Measurements from ENCODE around the gene AAK1.

The AAK1 gene

DNA sequence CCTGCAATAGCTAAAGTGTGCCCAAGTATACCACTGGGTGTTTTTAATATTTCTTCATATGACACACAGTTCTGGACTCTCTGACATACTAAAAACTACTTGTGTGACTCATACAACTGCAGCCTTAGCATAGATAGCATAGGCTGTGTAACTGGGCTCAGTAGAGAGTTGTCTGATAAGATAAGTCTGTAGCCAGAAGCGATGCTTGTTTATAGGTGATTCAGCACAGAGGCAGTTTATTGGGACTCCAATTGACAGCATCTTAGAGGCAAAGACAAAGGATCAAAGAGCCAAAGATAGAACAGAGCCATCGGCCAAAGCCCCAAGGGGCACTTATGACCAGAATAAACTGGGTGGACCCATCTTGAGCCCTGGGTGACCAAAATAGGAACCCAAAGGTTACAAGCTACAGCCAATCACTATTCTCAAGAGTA is 42.3 kb downstream of the AAK1 start:
- no peak overlapping the region for H3K4me2 ChIP-seq (ENCODE audit: low read depth, low read length, poor library complexity, severe bottlenecking)
- H3K9ac ChIP-seq (ENCODE audit: low read length), result no peak overlapping the region
- no peaks in the 10 kb centered on the region for H3K27me3 ChIP-seq (ENCODE audit: low read length)
- 0 out of 2 replicates have a peak, but pooled peaks cover 3% of the 10 kb centered on the region for H3K36me3 ChIP-seq (ENCODE audit: low read length)
- H3K79me2 ChIP-seq (ENCODE audit: insufficient read depth, low read length), result no peaks in the 10 kb centered on the region
- no peaks in the 10 kb centered on the region for H4K20me1 ChIP-seq (ENCODE audit: low read depth, low read length)
- no peaks in the 10 kb centered on the region for H3F3A ChIP-seq (ENCODE audit: insufficient read depth)
- H3K27ac ChIP-seq (ENCODE audit: low read depth, low read length), result no peak overlapping the region
- no peaks in the 10 kb centered on the region for H3K9me2 ChIP-seq (replicated peaks; ENCODE audit: insufficient read depth, low read length)
- no peak overlapping the region for H2AFZ ChIP-seq (ENCODE audit: low read depth, low read length, severe bottlenecking)
- H3K9me3 ChIP-seq (ENCODE audit: insufficient read depth, low read length), result no peaks in the 10 kb centered on the region
- TF ChIP-seq EZH2phosphoT487 (conservative IDR thresholded peaks at IDR 0.05; ENCODE audit: low read length), result no peak
- TF ChIP-seq, protein P1, sequence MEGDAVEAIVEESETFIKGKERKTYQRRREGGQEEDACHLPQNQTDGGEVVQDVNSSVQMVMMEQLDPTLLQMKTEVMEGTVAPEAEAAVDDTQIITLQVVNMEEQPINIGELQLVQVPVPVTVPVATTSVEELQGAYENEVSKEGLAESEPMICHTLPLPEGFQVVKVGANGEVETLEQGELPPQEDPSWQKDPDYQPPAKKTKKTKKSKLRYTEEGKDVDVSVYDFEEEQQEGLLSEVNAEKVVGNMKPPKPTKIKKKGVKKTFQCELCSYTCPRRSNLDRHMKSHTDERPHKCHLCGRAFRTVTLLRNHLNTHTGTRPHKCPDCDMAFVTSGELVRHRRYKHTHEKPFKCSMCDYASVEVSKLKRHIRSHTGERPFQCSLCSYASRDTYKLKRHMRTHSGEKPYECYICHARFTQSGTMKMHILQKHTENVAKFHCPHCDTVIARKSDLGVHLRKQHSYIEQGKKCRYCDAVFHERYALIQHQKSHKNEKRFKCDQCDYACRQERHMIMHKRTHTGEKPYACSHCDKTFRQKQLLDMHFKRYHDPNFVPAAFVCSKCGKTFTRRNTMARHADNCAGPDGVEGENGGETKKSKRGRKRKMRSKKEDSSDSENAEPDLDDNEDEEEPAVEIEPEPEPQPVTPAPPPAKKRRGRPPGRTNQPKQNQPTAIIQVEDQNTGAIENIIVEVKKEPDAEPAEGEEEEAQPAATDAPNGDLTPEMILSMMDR (IDR thresholded peaks at IDR 0.05; ENCODE audit: insufficient read depth, low read length, poor library complexity, severe bottlenecking), result no peak
- H3K4me3 ChIP-seq (ENCODE audit: insufficient read depth, low read length, poor library complexity, severe bottlenecking), result no peak overlapping the region

DNA sequence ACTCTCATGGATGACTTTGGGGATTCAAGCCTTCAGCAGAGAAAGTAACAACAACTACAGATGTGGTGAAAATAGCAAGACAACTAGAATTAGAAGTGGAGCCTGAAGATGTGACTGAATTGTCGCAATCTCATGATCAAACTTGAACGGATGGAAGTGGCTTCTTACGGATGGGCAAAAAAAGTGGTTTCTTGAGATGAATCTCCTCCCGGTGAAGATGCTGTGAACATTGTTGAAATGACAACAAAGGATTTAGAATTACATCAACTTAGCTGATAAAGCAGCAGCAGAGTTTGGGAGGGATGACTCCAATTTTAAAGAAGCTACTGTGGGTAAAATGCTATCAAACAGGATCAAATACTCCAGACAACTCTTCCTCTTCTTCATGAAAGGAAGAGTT is 43.1 kb downstream of the AAK1 start:
- Histone ChIP-seq H2AFZ (ENCODE audit: low read depth, low read length, severe bottlenecking) (no peak overlapping the region), H4K20me1 (ENCODE audit: low read depth, low read length) (no peaks in the 10 kb centered on the region), H3K79me2 (ENCODE audit: insufficient read depth, low read length) (no peaks in the 10 kb centered on the region), H3K4me3 (ENCODE audit: insufficient read depth, low read length, poor library complexity, severe bottlenecking) (no peak overlapping the region), H3F3A (ENCODE audit: insufficient read depth) (no peaks in the 10 kb centered on the region), H3K4me2 (ENCODE audit: low read depth, low read length, poor library complexity, severe bottlenecking) (no peak overlapping the region), H3K36me3 (ENCODE audit: low read length) (0 out of 2 replicates have a peak, but pooled peaks cover 3% of the 10 kb centered on the region), H3K27me3 (ENCODE audit: low read length) (no peaks in the 10 kb centered on the region), H3K27ac (ENCODE audit: low read depth, low read length) (no peak overlapping the region), H3K9ac (ENCODE audit: low read length) (no peak overlapping the region), H3K9me2 (replicated peaks; ENCODE audit: insufficient read depth, low read length) (no peaks in the 10 kb centered on the region), H3K9me3 (ENCODE audit: insufficient read depth, low read length) (no peaks in the 10 kb centered on the region)
- TF ChIP-seq, protein P1 (IDR thresholded peaks at IDR 0.05; ENCODE audit: insufficient read depth, low read length, poor library complexity, severe bottlenecking), result no peak
- TF ChIP-seq EZH2phosphoT487 (conservative IDR thresholded peaks at IDR 0.05; ENCODE audit: low read length), result no peak

DNA sequence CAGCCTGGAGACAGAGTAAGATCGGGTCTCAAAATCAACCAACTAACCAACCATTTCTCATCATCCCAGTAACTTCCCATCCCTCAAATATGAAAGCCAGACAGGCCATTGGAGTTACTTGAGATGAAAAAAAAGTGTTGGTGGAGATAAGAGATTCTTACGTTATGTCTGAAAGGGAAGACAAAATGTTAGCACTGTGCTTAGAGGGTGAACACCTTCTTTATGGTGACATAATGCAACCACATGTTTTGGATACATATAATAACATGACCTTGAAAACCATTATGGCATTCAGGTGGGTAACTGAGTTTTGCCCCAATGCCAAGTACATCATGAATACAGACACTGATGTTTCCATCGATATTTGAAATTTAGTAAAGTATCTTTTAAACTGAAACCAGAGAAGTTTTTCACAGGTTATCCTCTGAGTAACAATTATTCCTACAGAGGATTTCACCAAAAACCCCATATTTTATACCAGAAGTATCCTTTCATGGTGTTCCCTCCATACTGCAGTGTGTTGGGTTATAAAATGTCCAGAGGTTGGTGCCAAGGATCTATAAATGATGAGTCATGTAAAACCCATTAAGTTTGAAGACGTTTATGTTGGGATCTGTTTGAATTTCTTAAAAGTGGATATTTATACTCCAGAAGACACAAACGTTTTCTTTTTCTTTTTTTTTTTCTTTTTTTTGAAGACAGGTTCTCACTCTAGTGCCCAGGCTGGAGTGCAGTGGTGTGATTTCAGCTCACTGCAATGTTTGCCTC is 45.5 kb downstream of the AAK1 start:
- 0 out of 2 replicates have a peak, but pooled peaks cover 3% of the 10 kb centered on the region for H3K36me3 ChIP-seq (ENCODE audit: low read length)
- H3K9me3 ChIP-seq (ENCODE audit: insufficient read depth, low read length), result no peaks in the 10 kb centered on the region
- no peak overlapping the region for H3K4me2 ChIP-seq (ENCODE audit: low read depth, low read length, poor library complexity, severe bottlenecking)
- TF ChIP-seq, protein P1 (IDR thresholded peaks at IDR 0.05; ENCODE audit: insufficient read depth, low read length, poor library complexity, severe bottlenecking), result no peak
- TF ChIP-seq EZH2phosphoT487 (conservative IDR thresholded peaks at IDR 0.05; ENCODE audit: low read length), result no peak
- H3F3A ChIP-seq (ENCODE audit: insufficient read depth), result no peaks in the 10 kb centered on the region
- no peak overlapping the region for H3K27ac ChIP-seq (ENCODE audit: low read depth, low read length)
- H3K4me3 ChIP-seq (ENCODE audit: insufficient read depth, low read length, poor library complexity, severe bottlenecking), result no peak overlapping the region
- no peaks in the 10 kb centered on the region for H3K79me2 ChIP-seq (ENCODE audit: insufficient read depth, low read length)
- no peaks in the 10 kb centered on the region for H4K20me1 ChIP-seq (ENCODE audit: low read depth, low read length)
- H3K9me2 ChIP-seq (replicated peaks; ENCODE audit: insufficient read depth, low read length), result no peaks in the 10 kb centered on the region
- no peaks in the 10 kb centered on the region for H3K27me3 ChIP-seq (ENCODE audit: low read length)
- H2AFZ ChIP-seq (ENCODE audit: low read depth, low read length, severe bottlenecking), result no peak overlapping the region
- no peak overlapping the region for H3K9ac ChIP-seq (ENCODE audit: low read length)
